Lower lobe of right lung (tissue), 2 donors: ENCODE results near the gene ADAMTS7. TPM values are rescaled to one million over a fixed set of nuclear protein-coding genes. Genes with fewer than 3 reads are reported as not detected.
A peak's percentile ranks its signal among the peaks of the same experiment; 100 is the strongest.
"Not testable (repeated sequence)": the region's sequence is repeated elsewhere in the genome, so short reads cannot be mapped to it uniquely, and the experiment has no call there.

Source experiments
- ATAC-seq, 2 donors: fragments of 200-7000 bp; cut with Tn5 transposase; one replicate each; pipeline ENCODE4 v1.9.1; 2020 to 2022; ENCODE audit warnings: mild to moderate bottlenecking in 2 of 2, moderate library complexity in 2 of 2
- DNase-seq: peaks from one replicate; pipeline ENCODE4 v3.0.0-alpha.2; 2020
- H3K27ac ChIP-seq: fragments of 200-600 bp; one replicate; pipeline ENCODE4 v1.8.0; 2022
- H3K27me3 ChIP-seq: fragments of 200-600 bp; one replicate; pipeline ENCODE4 v1.8.0; 2022; ENCODE audit warnings: low read depth
- H3K36me3 ChIP-seq: fragments of 200-600 bp; one replicate; pipeline ENCODE4 v1.8.0; 2022; ENCODE audit warnings: mild to moderate bottlenecking
- H3K4me1 ChIP-seq: fragments of 200-600 bp; one replicate; pipeline ENCODE4 v1.8.0; 2022
- H3K4me3 ChIP-seq: fragments of 200-600 bp; one replicate; pipeline ENCODE4 v1.8.0; 2022; ENCODE audit warnings: mild to moderate bottlenecking
- H3K9me3 ChIP-seq: fragments of 200-600 bp; one replicate; pipeline ENCODE4 v1.8.0; 2022
- CTCF ChIP-seq: fragments of 200-600 bp; IDR thresholded peaks from one replicate; pipeline ENCODE4 v1.8.0; 2022; ENCODE audit warnings: antibody characterized with exemption, mild to moderate bottlenecking
- intact Hi-C: fragments of 100-400 bp; cut with DNase I; formaldehyde crosslinking; loops from one replicate; pipeline ENCODE4 v1.11.0; 2022
- total RNA-seq: library from RNA; stranded (reverse); fragmentation: NEBNext Ultra II Directional; extraction: Animal tissue kit (Norgen Biotek cat#: 25700); gene quantifications from one replicate; pipeline ENCODE4 v1.2.1, GENCODE V29; 2021
- donor health status: DM: no; HTN: yes; CAD: no; lungs with severe emphysema.

ADAMTS7 gene
- total RNA-seq, 1 donor from 2014 or later, result 5.3 TPM

DNA sequence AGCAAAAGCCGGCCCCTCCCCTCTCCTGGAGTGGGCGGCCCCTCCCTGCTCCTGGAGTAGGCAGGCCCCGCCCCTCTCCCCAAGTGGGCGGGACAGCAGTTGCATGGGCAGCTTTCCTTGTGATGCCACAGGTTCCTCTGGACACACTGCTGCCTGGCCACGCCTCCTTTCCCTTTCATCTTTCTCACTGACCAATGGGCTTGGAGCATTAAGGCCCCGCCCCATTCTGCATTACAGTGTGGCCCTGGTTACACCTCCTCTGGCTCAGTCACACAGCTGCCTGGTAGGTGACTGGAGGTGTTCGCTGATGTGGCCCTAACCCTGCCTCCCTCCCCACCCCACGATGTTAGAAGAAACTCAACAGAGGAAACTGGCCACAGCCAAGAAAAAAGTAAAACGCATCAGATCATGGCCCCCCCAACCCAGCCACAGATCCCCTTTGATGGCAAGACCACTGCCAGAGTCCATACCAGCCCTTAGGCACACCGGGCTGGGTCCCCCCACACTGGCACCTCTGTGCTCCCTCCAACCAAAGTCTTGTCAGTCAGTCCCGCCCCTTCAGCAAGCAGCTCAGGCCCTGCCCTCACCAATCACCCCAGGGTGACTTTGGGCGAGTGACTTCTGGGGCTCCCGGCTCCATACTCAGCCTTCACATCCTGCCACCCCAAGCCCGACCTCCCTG, 84.3 kb downstream of the ADAMTS7 start:
- H3K4me1 ChIP-seq, result no peaks in the 10 kb centered on the region
- ATAC-seq, result no peak
- TF ChIP-seq CTCF, result no peak
- no peak for DNase-seq
- no peak overlapping the region for H3K4me3 ChIP-seq
- H3K36me3 ChIP-seq, result no peaks in the 10 kb centered on the region
- H3K27me3 ChIP-seq, result no peaks in the 10 kb centered on the region
- no peak overlapping the region for H3K27ac ChIP-seq
- no peaks in the 10 kb centered on the region for H3K9me3 ChIP-seq
- intact Hi-C loops, result no loop called here

DNA sequence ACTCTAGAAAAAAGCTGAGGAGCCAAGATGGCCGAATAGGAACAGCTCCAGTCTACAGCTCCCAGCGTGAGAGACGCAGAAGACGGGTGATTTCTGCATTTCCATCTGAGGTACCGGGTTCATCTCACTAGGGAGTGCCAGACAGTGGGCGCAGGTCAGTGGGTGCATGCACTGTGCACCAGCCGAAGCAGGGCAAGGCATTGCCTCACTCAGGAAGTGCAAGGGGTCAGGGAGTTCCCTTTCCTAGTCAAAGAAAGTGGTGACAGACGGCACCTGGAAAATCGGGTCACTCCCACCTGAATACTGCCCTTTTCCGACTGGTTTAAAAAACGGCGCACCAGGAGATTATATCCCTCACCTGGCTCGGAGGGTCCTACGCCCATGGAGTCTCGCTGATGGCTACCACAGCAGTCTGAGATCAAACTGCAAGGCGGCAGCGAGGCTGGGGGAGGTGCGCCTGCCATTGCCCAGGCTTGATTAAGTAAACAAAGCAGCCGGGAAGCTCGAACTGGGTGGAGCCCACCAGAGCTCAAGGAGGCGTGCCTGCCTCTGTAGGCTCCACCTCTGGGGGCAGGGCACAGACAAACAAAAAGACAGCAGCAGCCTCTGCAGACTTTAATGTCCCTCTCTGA, 91.3 kb downstream of the ADAMTS7 start:
- ATAC-seq, H3K27me3 ChIP-seq, H3K4me1 ChIP-seq, H3K9me3 ChIP-seq, H3K4me3 ChIP-seq, H3K36me3 ChIP-seq, H3K27ac ChIP-seq, intact Hi-C loops: not testable (repeated sequence)
- peak; percentile 64 for DNase-seq

DNA sequence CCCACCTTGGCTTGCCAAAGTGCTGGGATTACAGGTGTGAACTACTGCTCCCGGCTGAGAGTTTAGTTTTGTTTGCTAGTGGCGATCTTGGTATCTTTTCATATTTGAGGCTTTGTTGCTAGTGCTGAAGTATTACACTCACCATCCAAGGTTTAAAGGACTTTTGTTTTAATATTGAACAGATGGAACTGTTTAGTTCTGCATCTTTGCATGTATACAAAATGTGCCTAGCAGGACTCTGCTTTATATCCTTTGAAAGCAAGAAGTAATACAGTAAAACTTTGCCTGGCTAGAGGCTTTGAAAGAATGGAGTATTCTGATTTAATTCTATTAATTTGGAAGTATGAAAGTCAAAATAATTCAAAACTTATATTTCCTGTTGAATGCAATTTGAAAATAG, 92.4 kb downstream of the ADAMTS7 start:
- Histone ChIP-seq H3K27ac (no peak overlapping the region), H3K4me1 (no peaks in the 10 kb centered on the region), H3K27me3 (no peaks in the 10 kb centered on the region), H3K4me3 (no peak overlapping the region), H3K36me3 (no peaks in the 10 kb centered on the region), H3K9me3 (no peaks in the 10 kb centered on the region)
- intact Hi-C loops, result no loop called here
- no peak for TF ChIP-seq CTCF
- ATAC-seq (no peak), DNase-seq (no peak)

- intact Hi-C loops, result no loop called here
- no peak for DNase-seq
Measured at GRCh38 chr15:78717956-78718656, 93.2 kb downstream of the ADAMTS7 start.

GRCh38 chr15:78716651-78717050, 94.6 kb downstream of the ADAMTS7 start:
- ATAC-seq, result no peak
- no peak overlapping the region for H3K27ac ChIP-seq
- H3K4me1 ChIP-seq, result no peaks in the 10 kb centered on the region
- DNase-seq, result no peak
- no peaks in the 10 kb centered on the region for H3K27me3 ChIP-seq
- no peaks in the 10 kb centered on the region for H3K36me3 ChIP-seq
- intact Hi-C loops, result no loop called here
- no peak overlapping the region for H3K4me3 ChIP-seq
- H3K9me3 ChIP-seq, result no peaks in the 10 kb centered on the region
- TF ChIP-seq CTCF, result no peak

More at GRCh38 chr15:78717956-78718656, 93.2 kb downstream of the ADAMTS7 start:
- Histone ChIP-seq H3K27me3 (no peaks in the 10 kb centered on the region), H3K36me3 (no peaks in the 10 kb centered on the region), H3K27ac (no peak overlapping the region), H3K9me3 (no peaks in the 10 kb centered on the region), H3K4me1 (no peaks in the 10 kb centered on the region), H3K4me3 (no peak overlapping the region)
- TF ChIP-seq CTCF, result no peak
- ATAC-seq, result no peak

DNA sequence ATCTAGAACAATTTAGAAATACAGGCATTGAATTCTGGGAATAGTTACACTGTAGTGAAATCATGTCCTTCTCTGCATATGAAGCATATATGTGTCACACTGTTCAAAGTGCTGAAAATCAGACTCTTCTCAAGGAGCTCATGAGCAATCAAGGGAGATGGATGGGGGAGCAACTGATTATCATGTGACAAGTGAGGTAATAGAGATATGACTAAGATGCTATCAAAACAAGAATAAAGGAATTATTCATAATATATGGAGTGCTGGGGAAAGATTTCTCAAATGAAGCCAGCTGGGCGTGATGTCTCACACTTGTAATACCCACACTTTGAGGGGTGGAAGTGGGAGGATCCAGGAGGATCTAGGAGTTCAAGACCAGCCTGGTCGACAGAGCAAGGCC, 95.3 kb downstream of the ADAMTS7 start:
- intact Hi-C loops, result no loop called here
- Histone ChIP-seq H3K27me3 (no peaks in the 10 kb centered on the region), H3K27ac (no peak overlapping the region), H3K4me1 (no peaks in the 10 kb centered on the region), H3K9me3 (no peaks in the 10 kb centered on the region), H3K4me3 (no peak overlapping the region), H3K36me3 (no peaks in the 10 kb centered on the region)
- no peak for TF ChIP-seq CTCF
- no peak for ATAC-seq
- DNase-seq, result no peak
